Gastroesophageal sphincter (tissue), 3 donors: ENCODE measurements around the gene RECQL5.

Experiments
- CTCF ChIP-seq, 4 experiments: fragments of 200-600 bp in 2 of 4; fragments of 450-650 bp in 2 of 4; sonication (generic) in 1 of 4; IDR thresholded peaks; one replicate each; pipeline ENCODE4 v1.5.1; 2017 to 2019; ENCODE audit warnings: antibody characterized with exemption in 4 of 4, mild to moderate bottlenecking in 2 of 4, moderate library complexity in 2 of 4
- POLR2A ChIP-seq, 2 donors: fragments of 450-650 bp; IDR thresholded peaks; one replicate each; pipeline ENCODE4 v1.6.1; 2017; ENCODE audit warnings: antibody characterized with exemption in 2 of 2, mild to moderate bottlenecking in 2 of 2, moderate library complexity in 1 of 2

- TF ChIP-seq CTCF (IDR thresholded peaks at IDR 0.05) = no peak
- TF ChIP-seq POLR2A (IDR thresholded peaks at IDR 0.05) = no peak
Observed at GRCh38 chr17:75607086-75607485, 59.9 kb downstream of the RECQL5 start.
